GM18508 (cell line): ENCODE data around the gene HES1.

ENCODE experiments used
- ATAC-seq: cut with Tn5 transposase; IDR thresholded peaks from one replicate; pipeline ENCODE4 v1.9.1; 2021; ENCODE audit warnings: moderate number of reproducible peaks; ENCODE audit not compliant: insufficient read depth, unreplicated experiment

HES1 gene

DNA sequence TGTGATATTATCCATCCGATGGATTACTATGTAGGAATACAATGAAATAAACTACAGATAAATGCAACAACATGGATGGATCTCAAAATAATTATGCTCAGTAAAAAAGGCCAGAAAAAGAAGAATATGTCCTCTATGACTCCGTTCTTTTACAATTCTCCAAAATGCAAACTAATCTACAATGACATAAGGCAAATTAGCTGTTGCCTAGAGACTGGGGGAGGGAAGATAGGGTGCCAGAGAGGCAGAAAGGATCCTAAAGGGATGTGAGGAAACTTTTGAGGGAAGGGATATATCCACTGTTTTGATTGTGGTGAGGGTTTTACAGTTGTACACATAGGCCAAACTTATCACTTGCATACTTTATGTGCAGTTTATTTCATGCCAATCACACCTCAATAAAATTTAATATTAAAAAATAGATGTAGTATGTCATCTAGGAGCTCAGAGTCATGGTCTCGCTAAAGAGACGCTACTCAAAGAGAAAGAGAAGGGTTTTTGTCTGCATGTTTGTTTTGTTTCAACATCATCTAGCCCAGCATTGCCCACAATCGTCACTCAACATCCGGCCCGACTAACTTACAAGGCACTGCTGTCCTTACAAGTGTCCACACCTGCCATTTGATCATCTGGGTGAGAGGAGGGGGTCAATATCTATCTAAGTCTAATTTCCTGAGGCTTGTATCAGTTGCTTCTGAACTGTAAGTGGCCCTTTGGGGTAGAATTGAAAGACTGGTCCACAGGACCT lies 29.5 kb downstream of the HES1 start:
- no peak for ATAC-seq

GRCh38 chr3:194166682-194167479 lies 30.9 kb downstream of the HES1 start:
- no peak for ATAC-seq

GRCh38 chr3:194167480-194168282 lies 31.7 kb downstream of the HES1 start:
- no peak for ATAC-seq

- ATAC-seq = no peak
Measured at GRCh38 chr3:194168994-194169393, 33.0 kb downstream of the HES1 start.

DNA sequence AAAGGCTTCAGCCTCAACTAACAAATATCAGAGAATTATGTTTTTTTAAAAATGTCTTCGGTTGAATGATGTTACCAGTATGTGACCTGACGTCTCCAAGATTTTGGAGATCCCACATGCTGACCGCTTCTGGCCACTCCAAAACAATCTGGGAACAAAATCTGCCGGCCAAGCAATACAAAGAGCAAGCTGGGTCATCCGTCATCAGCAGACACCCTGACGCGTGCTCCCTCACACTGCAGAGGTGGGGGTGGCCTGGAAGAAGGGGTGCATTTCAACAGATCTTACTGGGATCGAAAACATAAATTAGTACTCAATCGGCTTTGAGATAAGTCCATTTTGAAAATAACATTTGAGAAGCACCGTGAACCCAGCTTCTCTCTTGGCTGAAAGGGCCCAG lies 33.6 kb downstream of the HES1 start:
- no peak for ATAC-seq

DNA sequence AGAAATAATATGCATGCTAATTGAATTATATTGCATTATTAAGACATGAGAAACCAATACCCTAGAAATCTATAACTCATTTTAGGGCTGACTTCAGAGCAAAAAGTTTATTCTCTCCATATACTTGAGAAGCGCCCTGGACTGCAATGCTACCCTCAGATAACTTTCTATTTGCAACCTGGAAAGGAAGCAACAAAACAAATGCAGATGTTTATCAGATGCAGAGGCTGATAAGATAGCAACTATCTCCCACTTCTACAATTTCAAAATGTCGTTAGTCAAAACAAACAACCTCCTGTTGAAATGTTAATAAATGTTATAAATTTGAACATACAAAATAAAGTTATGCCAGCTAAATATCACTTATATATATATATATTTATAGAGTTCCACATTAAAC lies 34.8 kb downstream of the HES1 start:
- no peak for ATAC-seq

- ATAC-seq = no peak
Measured at GRCh38 chr3:194174406-194174805, 38.5 kb downstream of the HES1 start.

- ATAC-seq = no peak
Measured at GRCh38 chr3:194174980-194175379, 39.0 kb downstream of the HES1 start.

GRCh38 chr3:194176274-194176991 lies 40.5 kb downstream of the HES1 start:
- no peak for ATAC-seq

DNA sequence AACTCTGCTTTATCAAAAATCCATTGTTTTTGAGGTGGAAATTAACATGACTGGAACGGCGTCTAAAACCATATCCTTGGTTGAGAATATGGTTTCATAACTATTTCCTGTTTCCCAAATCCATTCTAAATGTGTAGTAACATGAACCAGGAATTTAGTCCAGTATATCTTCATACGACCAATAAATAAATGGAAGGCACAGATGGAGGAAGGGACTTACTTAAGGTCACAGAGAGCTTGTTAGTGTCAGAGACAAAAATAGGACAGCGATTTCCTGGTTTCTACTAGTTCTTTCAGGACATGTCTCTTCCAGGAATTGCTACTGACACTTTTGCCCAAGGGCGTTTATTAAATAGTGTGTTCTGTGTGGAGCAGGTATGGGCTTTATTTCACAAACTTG lies 41.2 kb downstream of the HES1 start:
- no peak for ATAC-seq

GRCh38 chr3:194178128-194178527 lies 42.2 kb downstream of the HES1 start:
- ATAC-seq = no peak

GRCh38 chr3:194178669-194179068 lies 42.7 kb downstream of the HES1 start:
- no peak for ATAC-seq

- no peak for ATAC-seq
Measured at GRCh38 chr3:194180570-194180969, 44.6 kb downstream of the HES1 start.

DNA sequence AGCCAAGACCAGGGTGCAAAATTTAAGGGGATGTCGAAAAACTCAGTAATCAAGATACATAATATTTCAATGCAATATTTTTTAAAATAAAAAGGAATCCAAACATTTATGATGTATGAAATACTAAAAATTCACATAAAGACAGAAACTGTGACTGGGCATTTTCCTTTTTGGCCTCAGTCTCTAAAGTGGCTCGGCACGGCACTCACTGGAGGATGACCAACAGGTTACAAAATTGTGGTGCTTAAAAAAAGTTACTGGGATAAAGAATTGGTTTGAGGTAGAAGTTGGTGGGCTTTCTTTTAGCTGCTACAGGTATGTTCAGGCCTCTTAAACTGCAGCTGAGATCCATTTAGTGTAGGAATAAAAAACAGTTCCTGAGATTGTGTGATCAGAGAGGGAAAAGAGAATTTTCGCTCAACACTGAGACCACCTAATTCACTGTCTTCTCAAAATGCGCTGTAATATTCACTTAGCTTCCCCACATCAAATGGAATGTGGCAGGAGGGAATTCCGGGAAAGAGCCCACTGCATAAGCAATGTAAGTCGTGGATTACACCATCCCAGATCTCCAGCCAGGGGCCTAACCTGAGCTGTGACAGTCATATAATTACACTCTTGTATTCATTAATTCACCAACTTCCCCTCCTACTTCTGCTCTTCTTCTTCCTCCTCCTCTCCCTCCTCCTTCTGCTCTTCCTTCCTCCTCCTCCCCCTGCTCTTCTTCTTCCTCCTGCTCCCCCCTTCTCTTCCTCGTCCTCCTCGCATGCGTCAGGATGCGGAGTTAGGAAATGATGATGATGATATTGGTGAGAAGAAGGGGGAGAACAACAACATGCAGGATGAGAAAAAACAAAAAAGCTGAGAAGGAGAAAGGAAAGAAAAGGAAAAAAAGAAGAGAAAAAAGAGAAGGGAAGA lies 45.9 kb downstream of the HES1 start:
- no peak for ATAC-seq

- no peak for ATAC-seq
Measured at GRCh38 chr3:194183271-194183670, 47.3 kb downstream of the HES1 start.

DNA sequence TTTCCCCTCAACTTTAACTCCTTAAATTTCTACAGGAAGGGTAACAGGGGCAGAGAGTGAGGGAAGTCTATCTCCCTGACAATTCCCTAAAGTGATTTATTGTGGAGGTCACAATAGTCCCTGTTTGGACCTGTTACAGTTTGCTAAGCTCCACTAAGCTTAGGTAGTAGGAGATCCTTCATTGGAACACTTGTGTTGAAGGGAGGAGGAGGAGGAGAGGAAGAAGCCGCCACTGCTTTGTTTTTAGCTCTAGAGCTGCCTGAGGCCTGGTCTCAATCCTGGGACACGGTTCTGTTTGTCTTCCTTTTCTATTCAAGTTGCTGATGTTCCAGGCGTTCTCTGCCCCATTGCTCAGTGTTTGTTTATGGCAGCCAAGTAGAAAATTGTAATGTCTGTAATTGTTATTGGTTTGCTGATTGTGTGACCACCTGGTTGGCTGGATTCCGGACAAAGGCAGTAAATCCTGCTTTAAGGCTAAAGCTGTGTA lies 48.4 kb downstream of the HES1 start:
- ATAC-seq = no peak

DNA sequence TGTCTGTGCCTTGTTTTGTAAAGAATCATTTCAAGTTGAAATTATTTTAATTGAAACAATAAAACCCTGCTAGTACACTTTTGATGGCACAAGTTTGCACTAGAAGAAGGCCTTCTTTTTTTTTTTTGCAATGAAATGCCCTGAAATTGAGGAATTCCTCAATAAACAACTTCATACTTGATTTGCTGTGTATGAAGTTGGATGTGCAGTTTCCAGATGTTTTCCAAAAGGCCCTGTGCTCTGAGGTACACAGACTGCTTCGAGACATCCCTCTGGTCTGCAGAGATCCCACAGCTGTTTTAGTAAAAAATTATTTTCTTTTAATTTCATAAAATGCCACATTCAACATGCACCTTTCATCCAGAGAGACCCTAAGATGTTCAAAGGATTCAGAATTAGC lies 48.9 kb downstream of the HES1 start:
- ATAC-seq = no peak

DNA sequence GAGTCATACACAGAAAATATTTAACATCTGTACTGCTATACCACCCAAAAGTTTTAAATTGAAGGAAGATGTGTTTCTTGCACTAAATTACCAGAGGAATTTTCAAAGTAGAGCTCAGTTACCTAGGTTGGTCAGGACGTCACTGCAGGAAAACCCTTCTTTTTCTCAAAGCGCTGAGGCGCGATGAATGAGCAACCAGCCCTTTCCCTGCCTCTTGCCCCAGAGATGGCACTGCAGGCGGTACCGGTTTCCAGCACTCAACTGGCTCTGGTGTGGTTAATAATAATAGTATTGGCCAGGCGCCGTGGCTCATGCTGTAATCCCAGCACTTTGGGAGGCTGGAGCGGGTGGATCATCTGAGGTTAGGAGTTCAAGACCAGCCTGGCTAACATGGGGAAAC lies 49.3 kb downstream of the HES1 start:
- ATAC-seq = no peak

GRCh38 chr3:194187233-194187944 lies 51.4 kb downstream of the HES1 start:
- ATAC-seq = no peak
